ENCODE measurements around the gene EBF3. TPM values are rescaled to one million over a fixed set of nuclear protein-coding genes. Genes with fewer than 3 reads are reported as not detected.

The EBF3 gene
- total RNA-seq, 1 experiment from 2014 or later: not detected

DNA sequence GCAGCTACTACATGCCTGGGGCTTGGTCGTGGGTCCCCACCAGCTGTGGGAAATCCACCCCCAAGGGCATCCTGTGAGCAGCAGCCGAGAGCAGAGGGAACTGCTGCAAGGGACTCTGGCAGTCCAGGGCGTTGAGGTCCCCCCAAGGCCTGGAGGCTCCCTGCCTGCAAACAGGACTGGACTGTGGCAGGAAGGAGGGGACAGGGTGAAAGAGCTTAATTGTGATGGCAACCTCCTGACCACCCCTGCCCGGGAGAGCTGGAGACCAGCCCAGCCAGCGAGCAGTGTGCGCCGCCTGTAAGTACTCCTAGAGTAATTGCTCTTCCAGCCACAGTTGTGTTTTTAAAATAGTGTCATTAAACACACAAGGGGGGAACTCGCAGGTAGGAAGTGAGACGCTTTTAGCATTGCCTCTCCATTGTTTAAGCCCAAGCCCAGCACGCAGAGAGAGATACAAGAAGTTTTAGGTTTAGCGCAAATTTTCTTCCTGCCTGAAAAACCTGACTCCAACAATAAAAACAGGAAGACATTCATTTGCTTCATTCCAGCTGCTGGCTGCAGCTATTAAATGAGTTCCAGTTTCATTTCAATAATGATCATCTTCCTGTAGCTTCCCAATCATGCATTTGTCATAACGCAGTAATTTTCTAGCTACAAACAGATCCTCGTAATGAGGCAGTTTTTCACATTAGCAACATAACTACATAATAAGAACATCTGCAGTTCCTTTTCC lies 111.1 kb downstream of the EBF3 start:
- BruUV-seq (replicated peaks): no TSS peak
- DNase-seq (ENCODE audit: unreplicated experiment): no peak
- H3K9me3 Mint-ChIP-seq (ENCODE audit: unreplicated experiment): peaks cover 5% of the 10 kb centered on the region
- H3K4me3 Mint-ChIP-seq (ENCODE audit: unreplicated experiment): no peak overlapping the region
- H3K27me3 Mint-ChIP-seq (ENCODE audit: insufficient read depth, unreplicated experiment): no peaks in the 10 kb centered on the region
- no peaks in the 10 kb centered on the region for H3K36me3 Mint-ChIP-seq (ENCODE audit: insufficient read depth, unreplicated experiment)
- H3K27ac Mint-ChIP-seq (ENCODE audit: low read depth, unreplicated experiment): no peak overlapping the region
- intact Hi-C loops (cut with micrococcal nuclease): loop anchor here (1.0 to 10.0 kb wide), 3 partner anchors 192 to 274 kb away; no protein-coding TSS in a partner anchor
- no peak for TF ChIP-seq CTCF (IDR thresholded peaks at IDR 0.05; ENCODE audit: unreplicated experiment)
- H3K4me1 Mint-ChIP-seq (ENCODE audit: insufficient read depth, unreplicated experiment): no peaks in the 10 kb centered on the region
- CTCF ChIA-PET: interaction anchor here (0.6 to 4.0 kb wide), 28 partner anchors 8 to 1644 kb away, joined by 3 to 31 read pairs (median 4); partner anchors contain the start of gene C10orf143
- POLR2A ChIA-PET: interaction anchor here (0.7 to 1.5 kb wide), 3 partner anchors 257 to 277 kb away, joined by 3 to 12 read pairs (median 4); partner anchors contain the start of gene C10orf143

DNA sequence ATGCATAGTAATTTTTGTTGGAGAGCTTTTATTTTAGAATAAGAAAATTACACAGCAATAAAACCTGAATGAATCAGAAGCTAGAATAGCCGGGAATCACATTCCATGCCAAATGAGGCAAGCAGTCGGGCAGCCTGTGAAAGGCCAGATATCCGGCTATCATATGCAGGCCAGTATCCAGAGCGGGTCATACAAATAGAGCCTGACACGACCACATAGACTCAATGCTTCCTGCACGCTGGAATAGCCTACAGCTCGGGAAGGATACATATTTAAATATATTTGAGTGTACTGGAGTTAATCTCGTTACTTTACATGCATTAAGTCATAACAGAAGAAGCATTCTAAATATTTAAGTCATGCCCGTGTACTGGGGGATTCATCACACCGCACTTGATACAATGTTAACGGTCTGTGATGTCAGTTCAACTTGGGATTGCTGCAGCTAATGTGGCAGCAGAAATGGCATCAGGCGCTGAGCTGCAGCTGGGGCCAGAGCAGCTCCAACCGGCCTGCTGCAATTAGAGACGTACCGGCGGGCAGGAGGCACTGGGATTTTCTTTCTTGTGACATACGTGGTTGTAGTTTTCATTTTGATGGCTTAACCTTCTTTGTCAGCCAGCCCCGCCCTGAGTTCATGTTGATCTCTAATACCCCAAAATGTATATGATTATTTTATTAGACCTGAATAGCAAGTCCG lies 112.0 kb downstream of the EBF3 start:
- Mint-ChIP-seq H3K27ac (ENCODE audit: low read depth, unreplicated experiment) (no peak overlapping the region), H3K9me3 (ENCODE audit: unreplicated experiment) (peaks cover under 1% of the 10 kb centered on the region), H3K27me3 (ENCODE audit: insufficient read depth, unreplicated experiment) (no peaks in the 10 kb centered on the region), H3K36me3 (ENCODE audit: insufficient read depth, unreplicated experiment) (no peaks in the 10 kb centered on the region), H3K4me1 (ENCODE audit: insufficient read depth, unreplicated experiment) (no peaks in the 10 kb centered on the region), H3K4me3 (ENCODE audit: unreplicated experiment) (no peak overlapping the region)
- no peak for DNase-seq (ENCODE audit: unreplicated experiment)
- BruUV-seq (replicated peaks): no TSS peak
- intact Hi-C loops (cut with micrococcal nuclease): loop anchor here (2.0 to 10.0 kb wide), 2 partner anchors 193 to 275 kb away; no protein-coding TSS in a partner anchor
- ChIA-PET POLR2A (interaction anchor here (0.7 kb wide), 1 partner anchor 278 kb away, joined by 3 read pairs; no protein-coding TSS in a partner anchor), CTCF (interaction anchor here (0.6 to 4.0 kb wide), 10 partner anchors 10 to 1592 kb away, joined by 3 to 31 read pairs (median 4); partner anchors contain the start of gene C10orf143)
- TF ChIP-seq CTCF (IDR thresholded peaks at IDR 0.05; ENCODE audit: unreplicated experiment): no peak

GRCh38 chr10:129850790-129851189 lies 113.3 kb downstream of the EBF3 start:
- Mint-ChIP-seq H3K4me1 (ENCODE audit: insufficient read depth, unreplicated experiment) (no peaks in the 10 kb centered on the region), H3K27ac (ENCODE audit: low read depth, unreplicated experiment) (no peak overlapping the region), H3K27me3 (ENCODE audit: insufficient read depth, unreplicated experiment) (no peaks in the 10 kb centered on the region), H3K4me3 (ENCODE audit: unreplicated experiment) (no peak overlapping the region), H3K9me3 (ENCODE audit: unreplicated experiment) (no peaks in the 10 kb centered on the region), H3K36me3 (ENCODE audit: insufficient read depth, unreplicated experiment) (no peaks in the 10 kb centered on the region)
- POLR2A ChIA-PET: no interaction called here
- no peak for TF ChIP-seq CTCF (IDR thresholded peaks at IDR 0.05; ENCODE audit: unreplicated experiment)
- CTCF ChIA-PET: interaction anchor here (1.2 to 1.4 kb wide), 3 partner anchors 38 to 991 kb away, joined by 3 to 8 read pairs (median 3); no protein-coding TSS in a partner anchor
- BruUV-seq (replicated peaks): no TSS peak
- intact Hi-C loops (cut with micrococcal nuclease): loop anchor here (10.0 kb wide), 1 partner anchor 194 kb away; no protein-coding TSS in a partner anchor
- DNase-seq (ENCODE audit: unreplicated experiment): no peak

DNA sequence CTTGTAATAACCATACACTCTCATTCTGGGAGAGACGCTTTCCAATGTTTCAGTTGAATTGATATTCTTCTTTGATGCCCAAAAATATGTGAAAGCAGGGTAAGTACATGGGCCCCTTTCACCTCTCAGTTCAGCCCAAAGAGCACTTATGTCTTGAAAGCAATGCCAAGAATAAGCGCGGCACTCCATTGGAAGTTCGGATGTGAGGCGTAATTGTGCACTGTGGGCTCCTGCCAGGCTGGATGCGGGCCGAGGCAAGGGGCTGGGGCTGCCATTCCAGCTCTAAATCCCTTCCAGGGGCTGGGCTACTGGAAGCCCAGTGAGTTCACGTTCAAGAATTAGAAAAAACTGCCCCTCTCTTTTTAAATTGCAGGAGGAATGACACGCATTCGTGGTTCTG lies 113.8 kb downstream of the EBF3 start:
- CTCF ChIA-PET: interaction anchor here (0.8 to 1.2 kb wide), 2 partner anchors 761 to 990 kb away, joined by 3 to 4 read pairs; no protein-coding TSS in a partner anchor
- TF ChIP-seq CTCF (IDR thresholded peaks at IDR 0.05; ENCODE audit: unreplicated experiment): no peak

More for the DNA sequence above, 113.8 kb downstream of the EBF3 start:
- no peaks in the 10 kb centered on the region for H3K4me1 Mint-ChIP-seq (ENCODE audit: insufficient read depth, unreplicated experiment)
- H3K27ac Mint-ChIP-seq (ENCODE audit: low read depth, unreplicated experiment): no peak overlapping the region
- intact Hi-C loops (cut with micrococcal nuclease): loop anchor here (10.0 kb wide), 1 partner anchor 194 kb away; no protein-coding TSS in a partner anchor
- BruUV-seq (replicated peaks): no TSS peak
- POLR2A ChIA-PET: no interaction called here
- no peak for DNase-seq (ENCODE audit: unreplicated experiment)
- H3K36me3 Mint-ChIP-seq (ENCODE audit: insufficient read depth, unreplicated experiment): no peaks in the 10 kb centered on the region
- H3K27me3 Mint-ChIP-seq (ENCODE audit: insufficient read depth, unreplicated experiment): no peaks in the 10 kb centered on the region
- H3K4me3 Mint-ChIP-seq (ENCODE audit: unreplicated experiment): no peak overlapping the region
- H3K9me3 Mint-ChIP-seq (ENCODE audit: unreplicated experiment): no peaks in the 10 kb centered on the region
